SK-N-SH (cell line): ENCODE results near the gene ACTR3. TPM values are rescaled to one million over a fixed set of nuclear protein-coding genes. Genes with fewer than 3 reads are reported as not detected.
A peak's percentile ranks its signal among the peaks of the same experiment; 100 is the strongest.

ENCODE experiments used
- CTCF ChIA-PET: fragments of 300-600, 350-600 bp; formaldehyde crosslinking; extraction: SDS; loops from one replicate; lab custom pipeline; 2021; lab: Yijun Ruan, JAX
- POLR2A ChIA-PET: fragments of 350-600 bp; sonication (Branson Sonifier 250); formaldehyde crosslinking; extraction: SDS; loops from one replicate; lab custom pipeline; 2020; ENCODE audit warnings: antibody characterized with exemption, inconsistent platforms; lab: Yijun Ruan, JAX
- DNase-seq: peaks from one replicate; pipeline ENCODE4 v3.0.0; 2012
- H2AFZ ChIP-seq: fragments of 200-600 bp; sonication (generic); 2 replicates; pipeline ENCODE4 v1.8.1; 2016; ENCODE audit warnings: antibody characterized with exemption, mild to moderate bottlenecking, low read depth
- H3F3A ChIP-seq: fragments of 200-600 bp; sonication (generic); replicated peaks from 2 replicates; pipeline ENCODE3; 2016; ENCODE audit warnings: antibody characterized with exemption, mild to moderate bottlenecking; ENCODE audit not compliant: insufficient read depth
- H3K27ac ChIP-seq, 2 experiments: fragments of 200-500 bp in 1 of 2; fragments of 200-600 bp in 1 of 2; sonication (Bioruptor generic) in 1 of 2; sonication (generic), shearing (Covaris generic) in 1 of 2; 2 replicates each; pipeline versions ENCODE4 v1.5.1 to v1.6.1; 2014 to 2016; ENCODE audit warnings: low read depth in 2 of 2, inconsistent platforms in 1 of 2, low read length in 1 of 2, mild to moderate bottlenecking in 1 of 2, mixed read lengths in 1 of 2
- H3K27me3 ChIP-seq: fragments of 200-600 bp; sonication (generic), shearing (Covaris generic); 2 replicates; pipeline ENCODE4 v1.6.1; 2016; ENCODE audit warnings: mixed run types; ENCODE audit not compliant: insufficient read depth
- H3K36me3 ChIP-seq, 2 experiments: fragments of 200-500 bp in 1 of 2; fragments of 200-600 bp in 1 of 2; sonication (Bioruptor generic) in 1 of 2; sonication (generic) in 1 of 2; replicated peaks in 1 of 2; 2 replicates each; pipeline versions ENCODE3 to v1.5.1; 2014 to 2016; ENCODE audit warnings: low read length in 1 of 2, mild to moderate bottlenecking in 1 of 2; ENCODE audit not compliant: insufficient read depth in 2 of 2, control insufficient read depth in 1 of 2
- H3K4me1 ChIP-seq, 2 experiments: fragments of 200-500 bp in 1 of 2; fragments of 200-600 bp in 1 of 2; sonication (Bioruptor generic) in 1 of 2; sonication (generic), shearing (Covaris generic) in 1 of 2; 2 replicates each; pipeline versions ENCODE4 v1.5.1 to v1.6.1; 2014 to 2016; ENCODE audit warnings: low read depth in 1 of 2, low read length in 1 of 2, mixed run types in 1 of 2; ENCODE audit not compliant: insufficient read depth in 2 of 2, control insufficient read depth in 1 of 2
- H3K4me2 ChIP-seq: fragments of 200-600 bp; sonication (generic), shearing (Covaris generic); 2 replicates; pipeline ENCODE4 v1.6.1; 2017; ENCODE audit warnings: mixed run types
- H3K4me3 ChIP-seq, 2 experiments: fragments of 200-500 bp in 1 of 2; fragments of 200-600 bp in 1 of 2; sonication (Bioruptor generic) in 1 of 2; sonication (generic), shearing (Covaris generic) in 1 of 2; 2 replicates each; pipeline versions ENCODE4 v1.5.1 to v1.8.1; 2014 to 2016; ENCODE audit warnings: low read depth in 2 of 2, inconsistent platforms in 1 of 2, low read length in 1 of 2, mild to moderate bottlenecking in 1 of 2, mixed read lengths in 1 of 2, moderate library complexity in 1 of 2
- H3K79me2 ChIP-seq: fragments of 200-600 bp; sonication (generic); 2 replicates; pipeline ENCODE4 v1.8.1; 2017; ENCODE audit warnings: mild to moderate bottlenecking; ENCODE audit not compliant: insufficient read depth
- H3K9ac ChIP-seq: fragments of 200-600 bp; sonication (generic); 2 replicates; pipeline ENCODE4 v1.6.1; 2017; ENCODE audit warnings: mixed run types
- H3K9me2 ChIP-seq: fragments of 200-600 bp; sonication (generic); 2 replicates; pipeline ENCODE4 v1.6.1; 2017; ENCODE audit warnings: mixed run types
- H3K9me3 ChIP-seq: fragments of 200-600 bp; sonication (generic); 2 replicates; pipeline ENCODE4 v1.6.1; 2017; ENCODE audit warnings: mixed run types, mild to moderate bottlenecking, moderate library complexity
- H4K20me1 ChIP-seq: fragments of 200-600 bp; sonication (generic); 2 replicates; pipeline ENCODE4 v1.6.1; 2017; ENCODE audit warnings: mild to moderate bottlenecking, mixed run types; ENCODE audit not compliant: insufficient read depth
- CHD2 ChIP-seq: fragments of 150-350 bp; IDR thresholded peaks from 2 replicates; pipeline ENCODE4 v1.6.1; 2018; ENCODE audit warnings: low read length; ENCODE audit not compliant: partially characterized antibody
- FOSL2 ChIP-seq: IDR thresholded peaks from 2 replicates; pipeline ENCODE4 v1.4.0; 2012; ENCODE audit warnings: low read depth, mild to moderate bottlenecking, moderate library complexity, borderline replicate concordance
- FOXM1 ChIP-seq: IDR thresholded peaks from 2 replicates; pipeline ENCODE4 v1.4.0; 2012; ENCODE audit warnings: low read depth, mild to moderate bottlenecking
- MXI1 ChIP-seq: IDR thresholded peaks from 2 replicates; pipeline ENCODE4 v1.6.1; 2012; ENCODE audit warnings: mild to moderate bottlenecking, low read depth, low read length, improper control_type of control experiment
- NRF1 ChIP-seq: IDR thresholded peaks from 2 replicates; pipeline ENCODE4 v1.6.1; 2012; ENCODE audit warnings: low read depth, mild to moderate bottlenecking, low read length
- RCOR1 ChIP-seq: fragments of 150-350 bp; IDR thresholded peaks from 2 replicates; pipeline ENCODE4 v1.6.1; 2017; ENCODE audit warnings: antibody characterized with exemption, low read length
- SIN3A ChIP-seq: IDR thresholded peaks from 2 replicates; pipeline ENCODE4 v1.6.1; 2012; ENCODE audit warnings: low read depth, mild to moderate bottlenecking, low read length, moderate library complexity, borderline replicate concordance
- WGBS: methylation state at CpG from one replicate; pipeline ENCODE4 v1.1.6; 2017; ENCODE audit warnings: low lambda C conversion rate; 5-methylcytosine and 5-hydroxymethylcytosine counted together
- polyA plus RNA-seq, 3 experiments: library from polyadenylated mRNA; depleted of rRNA; stranded (reverse); fragments of >200 nt; gene quantifications; 2 replicates each; pipeline ENCODE4 v1.2.3, GENCODE V29; 2012
- TF ChIP-seq, protein P1 (sequence below): IDR thresholded peaks from 2 replicates; pipeline ENCODE4 v1.4.0; 2012; ENCODE audit warnings: low read depth

ACTR3 gene
- polyA plus RNA-seq, 1 of the 3 experiments (the other 2 are of a cell fraction): 90.8 TPM

DNA sequence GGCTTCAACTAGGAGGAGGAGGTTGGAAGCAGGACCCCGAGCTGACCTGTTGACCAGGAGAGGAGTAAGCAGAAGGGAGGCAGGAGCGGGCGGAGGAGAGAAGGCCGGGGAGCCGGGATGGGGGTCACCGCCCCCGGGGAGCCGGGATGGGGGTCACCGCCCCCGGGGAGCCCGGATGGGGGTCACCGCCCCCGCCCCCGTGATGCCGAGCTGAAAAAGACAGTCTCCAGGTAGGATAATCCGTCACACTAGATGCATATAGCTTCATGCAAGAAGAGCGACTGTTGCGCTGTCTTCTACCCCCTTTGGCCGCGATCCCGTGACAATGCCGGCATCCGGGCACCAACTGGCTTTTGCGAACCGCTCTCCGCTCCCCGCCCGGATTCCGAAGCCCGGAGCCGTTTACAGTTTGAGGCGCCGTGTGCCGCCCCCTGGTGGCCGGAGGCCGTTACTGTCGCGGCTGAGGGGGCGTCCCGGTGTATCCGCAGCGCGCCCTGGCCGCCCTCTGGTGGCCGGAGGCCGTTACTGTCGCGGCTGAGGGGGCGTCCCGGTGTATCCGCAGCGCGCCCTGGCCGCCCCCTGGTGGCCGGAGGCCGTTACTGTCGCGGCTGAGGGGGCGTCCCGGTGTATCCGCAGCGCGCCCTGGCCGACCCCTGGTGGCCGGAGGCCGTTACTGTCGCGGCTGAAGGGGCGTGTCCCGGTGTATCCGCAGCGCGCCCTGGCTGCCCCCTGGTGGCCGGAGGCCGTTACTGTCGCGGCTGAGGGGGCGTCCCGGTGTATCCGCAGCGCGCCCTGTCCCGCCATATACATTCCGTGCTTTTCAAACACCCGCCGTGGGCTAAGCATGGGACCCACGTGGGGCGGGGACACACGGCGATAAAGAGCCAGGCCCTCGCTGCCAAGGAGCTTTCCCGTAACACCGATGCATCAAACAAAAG lies 89.6 kb downstream of the ACTR3 start:
- peaks cover 0 to 15% of the 10 kb centered on the region in 2 experiments for H3K36me3 ChIP-seq
- H2AFZ ChIP-seq: no peak overlapping the region
- POLR2A ChIA-PET: no interaction called here
- DNase-seq: peak; percentile 51
- 93% methylated on average over 47 of the region's 93 CpGs for WGBS
- H3K79me2 ChIP-seq: no peaks in the 10 kb centered on the region
- H3F3A ChIP-seq: no peaks in the 10 kb centered on the region
- no peaks in the 10 kb centered on the region for H3K9me3 ChIP-seq
- H3K9me2 ChIP-seq: no peaks in the 10 kb centered on the region
- no peaks in the 10 kb centered on the region for H3K4me1 ChIP-seq
- CTCF ChIA-PET: interaction anchor here (0.6 to 1.0 kb wide), 3 partner anchors 10 to 13 kb away, joined by 3 to 4 read pairs (median 3); no protein-coding TSS in a partner anchor
- H4K20me1 ChIP-seq: no peaks in the 10 kb centered on the region
- no peaks in the 10 kb centered on the region for H3K27me3 ChIP-seq
- no peak overlapping the region for H3K4me2 ChIP-seq
- H3K9ac ChIP-seq: no peak overlapping the region
- TF ChIP-seq RCOR1 (no peak), NRF1 (no peak), CHD2 (no peak)
- no peak overlapping the region for H3K4me3 ChIP-seq
- no peak overlapping the region for H3K27ac ChIP-seq

DNA sequence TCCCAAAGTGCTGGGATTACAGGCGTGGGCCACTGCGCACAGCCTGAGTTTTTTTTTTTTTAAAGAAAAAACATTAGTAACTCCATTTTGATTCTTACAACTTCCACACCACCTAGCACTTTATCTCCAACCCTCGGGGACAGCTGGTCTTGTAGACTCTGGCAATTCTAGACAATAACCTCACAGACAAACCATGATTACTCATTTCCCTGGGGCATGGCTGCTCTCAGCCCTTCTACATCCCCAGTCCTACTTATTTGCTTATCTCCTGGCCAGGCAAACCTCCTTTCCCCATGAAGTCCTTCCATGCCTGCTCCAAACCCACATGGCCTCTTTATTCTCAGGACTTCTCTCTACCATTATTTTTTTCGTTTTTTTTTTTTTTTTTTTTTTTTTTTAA lies 91.1 kb downstream of the ACTR3 start:
- POLR2A ChIA-PET: no interaction called here
- Histone ChIP-seq H3K9ac (no peak overlapping the region), H3K4me1 (no peaks in the 10 kb centered on the region), H3K9me3 (no peaks in the 10 kb centered on the region), H3K4me3 (no peak overlapping the region), H3K27ac (no peak overlapping the region), H3K4me2 (no peak overlapping the region), H3K36me3 (peaks cover 0 to 14% of the 10 kb centered on the region in 2 experiments), H2AFZ (no peak overlapping the region), H4K20me1 (no peaks in the 10 kb centered on the region), H3K79me2 (no peaks in the 10 kb centered on the region), H3K27me3 (no peaks in the 10 kb centered on the region), H3K9me2 (no peaks in the 10 kb centered on the region), H3F3A (no peaks in the 10 kb centered on the region)
- 62% methylated on average over 4 of the region's 4 CpGs for WGBS
- no peak for TF ChIP-seq CHD2
- no peak for TF ChIP-seq FOXM1
- no peak for DNase-seq
- CTCF ChIA-PET: no interaction called here

DNA sequence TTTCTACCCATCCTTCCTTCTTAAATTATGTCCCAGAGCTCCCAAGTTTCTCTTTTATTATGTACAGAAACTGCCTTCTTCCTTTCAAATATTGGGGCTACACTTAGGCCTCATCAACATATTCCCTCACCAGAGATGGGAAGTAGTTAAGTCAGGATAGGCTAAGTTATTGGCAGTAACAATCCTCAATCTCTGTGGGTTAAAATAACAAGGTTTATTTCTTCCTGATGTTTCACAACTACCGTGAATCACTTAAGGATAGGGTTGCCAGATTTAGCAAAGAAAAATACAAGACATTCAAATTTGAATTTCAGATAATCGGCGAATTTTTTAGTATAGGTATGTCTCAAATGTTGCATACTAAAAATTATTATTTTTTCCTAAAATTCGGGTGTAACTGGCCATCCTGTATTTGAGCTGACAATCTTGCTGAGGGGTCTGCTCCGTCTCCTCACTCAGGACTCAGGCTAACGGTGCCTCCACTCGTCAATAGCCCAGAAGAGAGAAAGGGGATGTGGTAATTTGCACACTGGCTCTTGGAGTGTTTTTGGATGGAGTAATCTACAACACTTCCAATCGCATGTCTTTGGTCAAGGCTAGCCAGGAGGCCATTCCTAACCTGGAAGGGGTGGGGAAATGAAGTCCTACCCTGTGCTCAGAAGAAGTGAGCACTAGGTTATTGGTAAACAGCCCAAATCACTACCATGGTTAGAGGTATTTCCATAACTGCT lies 91.7 kb downstream of the ACTR3 start:
- ChIA-PET CTCF (no interaction called here), POLR2A (no interaction called here)
- Histone ChIP-seq H3K9ac (no peak overlapping the region), H3K27ac (no peak overlapping the region), H3K4me2 (no peak overlapping the region), H3K9me3 (no peaks in the 10 kb centered on the region), H2AFZ (no peak overlapping the region), H3K9me2 (no peaks in the 10 kb centered on the region), H3K36me3 (peaks cover 0 to 14% of the 10 kb centered on the region in 2 experiments), H3K4me3 (no peak overlapping the region), H3K79me2 (no peaks in the 10 kb centered on the region), H3K27me3 (no peaks in the 10 kb centered on the region), H4K20me1 (no peaks in the 10 kb centered on the region), H3F3A (no peaks in the 10 kb centered on the region), H3K4me1 (no peaks in the 10 kb centered on the region)
- no peak for DNase-seq
- no peak for TF ChIP-seq FOSL2
- TF ChIP-seq, protein P1, sequence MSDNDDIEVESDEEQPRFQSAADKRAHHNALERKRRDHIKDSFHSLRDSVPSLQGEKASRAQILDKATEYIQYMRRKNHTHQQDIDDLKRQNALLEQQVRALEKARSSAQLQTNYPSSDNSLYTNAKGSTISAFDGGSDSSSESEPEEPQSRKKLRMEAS: no peak
- no peak for TF ChIP-seq MXI1
- TF ChIP-seq SIN3A: no peak
- WGBS: 74% methylated on average over 8 of the region's 8 CpGs
